NT2/D1 (cell line): ENCODE results near the gene RTBDN.
"Not testable (repeated sequence)": the region's sequence is repeated elsewhere in the genome, so short reads cannot be mapped to it uniquely, and the experiment has no call there.

Experiments
- DNase-seq: peaks from one replicate; pipeline ENCODE4 v3.0.0-alpha.2; 2011; ENCODE audit warnings: low read depth, low spot score
- H3K27me3 ChIP-seq: 2 replicates; pipeline ENCODE4 v1.6.0; 2011; ENCODE audit warnings: mild to moderate bottlenecking; ENCODE audit not compliant: insufficient read length, insufficient read depth
- H3K36me3 ChIP-seq: 2 replicates; pipeline ENCODE4 v1.6.1; 2011; ENCODE audit warnings: mild to moderate bottlenecking, low read length, mixed read lengths; ENCODE audit not compliant: insufficient read depth, insufficient read length
- H3K4me1 ChIP-seq: 2 replicates; pipeline ENCODE4 v1.5.1; 2011; ENCODE audit not compliant: insufficient read depth, insufficient read length
- H3K4me3 ChIP-seq: 2 replicates; pipeline ENCODE4 v1.5.1; 2011; ENCODE audit warnings: low read depth; ENCODE audit not compliant: insufficient read length
- H3K9ac ChIP-seq: 2 replicates; pipeline ENCODE4 v1.6.0; 2011; ENCODE audit warnings: low read depth; ENCODE audit not compliant: insufficient read length
- H3K9me3 ChIP-seq: 2 replicates; pipeline ENCODE4 v1.5.1; 2011; ENCODE audit warnings: mild to moderate bottlenecking, low read length; ENCODE audit not compliant: insufficient read depth
- SUZ12 ChIP-seq: IDR thresholded peaks from 2 replicates; pipeline ENCODE4 v1.6.1; 2011; ENCODE audit not compliant: insufficient read length, insufficient read depth; ENCODE audit errors: extremely low read depth
- YY1 ChIP-seq: IDR thresholded peaks from 2 replicates; pipeline ENCODE4 v1.6.1; 2011; ENCODE audit not compliant: insufficient read length, insufficient read depth
- ZNF274 ChIP-seq: IDR thresholded peaks from 2 replicates; pipeline ENCODE4 v1.6.1; 2011; ENCODE audit warnings: mild to moderate bottlenecking, low read depth, low read length

RTBDN gene

GRCh38 chr19:12864721-12865715 is 30.6 kb upstream of the RTBDN start:
- TF ChIP-seq SUZ12 (no peak), ZNF274 (no peak), YY1 (no peak)
- H3K9me3 ChIP-seq: no peaks in the 10 kb centered on the region
- no peaks in the 10 kb centered on the region for H3K36me3 ChIP-seq
- DNase-seq: no peak
- H3K4me1 ChIP-seq: peaks cover 18% of the 10 kb centered on the region
- H3K27me3 ChIP-seq: peaks cover 54% of the 10 kb centered on the region
- H3K4me3 ChIP-seq: no peak overlapping the region
- H3K9ac ChIP-seq: no peak overlapping the region

GRCh38 chr19:12864143-12864542 is 29.8 kb upstream of the RTBDN start:
- no peaks in the 10 kb centered on the region for H3K9me3 ChIP-seq
- TF ChIP-seq YY1: no peak
- H3K4me1 ChIP-seq: peaks cover 18% of the 10 kb centered on the region
- H3K9ac ChIP-seq: no peak overlapping the region
- no peaks in the 10 kb centered on the region for H3K36me3 ChIP-seq
- DNase-seq: no peak
- H3K27me3 ChIP-seq: peaks cover 53% of the 10 kb centered on the region
- H3K4me3 ChIP-seq: no peak overlapping the region

GRCh38 chr19:12859546-12859945 is 25.2 kb upstream of the RTBDN start:
- DNase-seq: no peak
- Histone ChIP-seq H3K9ac (no peak overlapping the region), H3K9me3 (no peaks in the 10 kb centered on the region), H3K4me1 (no peaks in the 10 kb centered on the region), H3K27me3 (peaks cover 25% of the 10 kb centered on the region), H3K36me3 (no peaks in the 10 kb centered on the region), H3K4me3 (no peak overlapping the region)
- no peak for TF ChIP-seq SUZ12
- no peak for TF ChIP-seq ZNF274
- TF ChIP-seq YY1: no peak

GRCh38 chr19:12858041-12858928 is 23.9 kb upstream of the RTBDN start:
- TF ChIP-seq YY1: no peak
- no peak for TF ChIP-seq ZNF274
- TF ChIP-seq SUZ12: no peak
- Histone ChIP-seq H3K27me3 (peaks cover 13% of the 10 kb centered on the region), H3K9me3 (no peaks in the 10 kb centered on the region), H3K36me3 (no peaks in the 10 kb centered on the region), H3K9ac (no peak overlapping the region), H3K4me3 (no peak overlapping the region), H3K4me1 (no peaks in the 10 kb centered on the region)
- no peak for DNase-seq

- TF ChIP-seq YY1 (no peak), SUZ12 (no peak), ZNF274 (no peak)
These were observed 22.3 kb upstream of the RTBDN start for GRCh38 chr19:12856653-12857052.

GRCh38 chr19:12847159-12848139 is 13.1 kb upstream of the RTBDN start:
- Histone ChIP-seq H3K27me3 (peaks cover 14% of the 10 kb centered on the region), H3K4me3 (peak overlapping the region; percentile 19), H3K9me3 (no peaks in the 10 kb centered on the region), H3K36me3 (peaks cover 2% of the 10 kb centered on the region), H3K9ac (peak overlapping the region; percentile 71), H3K4me1 (peaks cover 11% of the 10 kb centered on the region)
- TF ChIP-seq ZNF274 (no peak), SUZ12 (no peak), YY1 (no peak)
- DNase-seq: peak; percentile 61

More at GRCh38 chr19:12856653-12857052, 22.3 kb upstream of the RTBDN start:
- peaks cover 2% of the 10 kb centered on the region for H3K4me1 ChIP-seq
- no peaks in the 10 kb centered on the region for H3K9me3 ChIP-seq
- no peak overlapping the region for H3K4me3 ChIP-seq
- no peaks in the 10 kb centered on the region for H3K27me3 ChIP-seq
- DNase-seq: no peak
- no peak overlapping the region for H3K9ac ChIP-seq
- H3K36me3 ChIP-seq: peaks cover 2% of the 10 kb centered on the region

GRCh38 chr19:12846613-12847012 is 12.2 kb upstream of the RTBDN start:
- not testable (repeated sequence) for H3K36me3 ChIP-seq, DNase-seq, H3K9ac ChIP-seq, H3K4me3 ChIP-seq, H3K4me1 ChIP-seq, H3K9me3 ChIP-seq
- peaks cover 14% of the 10 kb centered on the region for H3K27me3 ChIP-seq
